Measurements from ENCODE around the gene CFP.

DNA sequence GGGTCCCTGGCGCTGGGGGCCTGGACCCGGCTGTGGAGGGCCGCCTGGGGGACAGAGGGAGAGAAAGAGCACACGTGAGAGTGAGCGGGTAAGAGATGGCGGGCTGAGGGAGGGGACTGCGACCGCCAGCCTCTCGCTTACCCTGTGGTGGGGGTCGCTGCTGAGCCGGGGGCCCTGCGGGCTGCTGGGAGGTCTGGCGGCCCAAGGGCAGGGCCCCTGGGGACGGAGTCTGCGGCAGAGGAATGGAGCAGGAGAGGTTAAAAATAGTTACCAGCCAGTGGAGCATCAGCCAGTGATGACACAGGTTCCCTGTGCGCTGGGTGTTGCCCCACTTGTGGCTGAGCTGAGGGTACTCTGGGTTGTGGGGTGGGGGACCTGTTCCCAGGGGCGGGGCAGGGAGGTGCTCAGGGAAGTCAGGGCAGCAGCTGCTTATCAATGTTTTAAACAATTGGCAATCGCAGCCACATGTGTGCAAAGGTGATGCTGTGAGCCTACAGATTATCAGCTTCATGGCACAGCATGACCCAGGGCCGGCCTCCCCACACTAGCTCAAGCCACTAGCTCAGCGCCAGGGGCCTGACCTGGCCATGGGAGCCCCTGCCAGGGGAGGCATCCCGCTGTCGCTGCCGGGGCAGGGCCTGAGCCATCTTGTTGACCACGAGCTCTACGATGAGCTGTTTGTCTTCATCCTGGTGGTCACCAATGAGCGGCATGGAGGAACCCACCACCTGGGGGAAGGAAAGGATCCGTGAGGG is 55.0 kb downstream of the CFP start:
- TF ChIP-seq CTCF (IDR thresholded peaks at IDR 0.05) (no peak), POLR2A (IDR thresholded peaks at IDR 0.05) (no peak)
